ENCODE results near the gene PPIA. TPM values are rescaled to one million over a fixed set of nuclear protein-coding genes. Genes with fewer than 3 reads are reported as not detected.
"Not testable (repeated sequence)": the region's sequence is repeated elsewhere in the genome, so short reads cannot be mapped to it uniquely, and the experiment has no call there.

PPIA gene
- total RNA-seq, 2 experiments from 2014 or later, result 2,032 to 2,102 TPM

DNA sequence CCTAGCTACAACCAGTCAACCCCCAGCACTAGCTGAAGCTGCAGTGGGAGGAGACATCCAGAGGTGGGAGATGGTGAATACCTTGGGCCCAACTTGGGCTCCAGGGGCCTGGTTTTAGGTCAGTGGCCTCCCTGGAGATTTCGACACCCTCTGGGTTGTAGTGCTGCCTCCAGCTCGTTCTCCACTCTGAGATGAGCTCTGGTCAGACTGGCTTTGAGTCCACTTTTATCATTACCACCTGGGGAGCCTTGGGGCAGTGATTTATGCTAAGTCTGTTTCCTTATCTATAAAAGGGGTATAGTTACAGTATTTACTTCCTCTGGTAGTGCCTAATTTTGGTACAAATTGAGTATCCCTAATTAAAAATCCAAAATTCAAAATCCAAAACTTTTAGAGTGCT is 22.8 kb downstream of the PPIA start:
- ChIA-PET POLR2A (no interaction called here), CTCF (interaction anchor here (0.8 to 2.1 kb wide), 2 partner anchors 38 to 254 kb away, joined by 4 read pairs; no protein-coding TSS in a partner anchor)

GRCh38 chr7:44823255-44823781 is 26.8 kb downstream of the PPIA start:
- ChIA-PET CTCF (no interaction called here), POLR2A (interaction anchor here (2.1 to 5.6 kb wide), 2 partner anchors 24 to 26 kb away, joined by 8 to 40 read pairs; partner anchors contain the start of genes H2AZ2 and PPIA)
- no peak overlapping the region for H3K4me3 Mint-ChIP-seq
- DNase-seq, result no peak
- H3K27ac Mint-ChIP-seq, result no peak overlapping the region
- no peaks in the 10 kb centered on the region for H3K27me3 Mint-ChIP-seq
- no peaks in the 10 kb centered on the region for H3K9me3 Mint-ChIP-seq
- peaks cover 26% of the 10 kb centered on the region for H3K36me3 Mint-ChIP-seq (ENCODE audit: low read depth)
- peaks cover 16% of the 10 kb centered on the region for H3K4me1 Mint-ChIP-seq

More for the DNA sequence above, 22.8 kb downstream of the PPIA start:
- DNase-seq, result no peak
- Mint-ChIP-seq H3K4me3 (no peak overlapping the region), H3K36me3 (ENCODE audit: low read depth) (peaks cover under 1% of the 10 kb centered on the region), H3K27me3 (no peaks in the 10 kb centered on the region), H3K4me1 (peaks cover 8% of the 10 kb centered on the region), H3K9me3 (no peaks in the 10 kb centered on the region), H3K27ac (no peak overlapping the region)

GRCh38 chr7:44824894-44825526 is 28.5 kb downstream of the PPIA start:
- Mint-ChIP-seq H3K4me3 (no peak overlapping the region), H3K36me3 (ENCODE audit: low read depth) (peaks cover 42% of the 10 kb centered on the region), H3K9me3 (no peaks in the 10 kb centered on the region), H3K27me3 (no peaks in the 10 kb centered on the region), H3K27ac (peak overlapping the region; percentile 9), H3K4me1 (peaks cover 16% of the 10 kb centered on the region)
- CTCF ChIA-PET, result interaction anchor here (0.6 kb wide), 1 partner anchor 11 kb away, joined by 3 read pairs; no protein-coding TSS in a partner anchor
- no peak for DNase-seq
- POLR2A ChIA-PET, result interaction anchor here (0.6 to 5.6 kb wide), 4 partner anchors 22 to 186 kb away, joined by 3 to 40 read pairs (median 6); partner anchors contain the start of genes H2AZ2 and PPIA

DNA sequence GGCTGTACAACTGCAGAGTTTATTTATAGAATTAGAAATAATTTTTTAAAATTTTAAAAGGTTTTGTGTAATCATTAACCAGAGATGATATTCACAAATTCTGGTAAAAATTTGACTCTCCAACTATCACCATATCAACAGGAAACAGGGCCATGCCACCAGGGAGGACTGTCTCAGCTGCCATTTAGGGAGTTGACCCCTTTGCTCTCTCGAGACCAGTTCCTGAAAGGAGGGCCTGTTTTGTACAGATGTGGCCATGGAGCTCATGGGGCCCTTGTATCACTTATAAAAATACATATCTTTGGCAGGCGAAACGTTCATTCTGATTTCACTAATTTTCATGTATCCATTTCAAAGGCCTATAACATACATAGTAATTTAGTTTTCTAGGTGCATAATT is 31.1 kb downstream of the PPIA start:
- no peak overlapping the region for H3K27ac Mint-ChIP-seq
- H3K27me3 Mint-ChIP-seq, result no peaks in the 10 kb centered on the region
- peaks cover 64% of the 10 kb centered on the region for H3K36me3 Mint-ChIP-seq (ENCODE audit: low read depth)
- no peak for DNase-seq
- ChIA-PET CTCF (interaction anchor here (1.0 kb wide), 1 partner anchor 29 kb away, joined by 3 read pairs; no protein-coding TSS in a partner anchor), POLR2A (interaction anchor here (1.4 to 5.6 kb wide), 2 partner anchors 20 to 29 kb away, joined by 4 to 40 read pairs; partner anchors contain the start of gene H2AZ2)
- no peaks in the 10 kb centered on the region for H3K9me3 Mint-ChIP-seq
- H3K4me1 Mint-ChIP-seq, result peaks cover 16% of the 10 kb centered on the region
- no peak overlapping the region for H3K4me3 Mint-ChIP-seq

DNA sequence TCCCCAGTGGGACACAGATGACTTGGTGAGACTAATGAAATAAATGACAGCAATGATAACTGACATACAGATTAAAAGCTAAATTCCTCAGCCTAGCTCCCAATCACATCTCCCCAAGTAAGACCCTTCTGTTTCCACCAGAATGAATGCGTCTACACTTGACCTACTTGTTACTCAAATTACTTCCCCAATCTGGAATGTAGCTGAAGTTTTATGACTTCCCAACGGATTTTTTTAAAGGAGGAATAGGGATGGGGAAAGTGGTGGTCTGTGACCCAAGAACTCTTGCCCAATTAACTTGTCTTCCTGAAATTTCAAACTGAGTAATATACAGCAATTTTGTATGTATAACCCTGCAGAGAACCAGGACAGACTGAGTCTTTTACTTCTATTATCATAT is 42.3 kb downstream of the PPIA start:
- no peak for DNase-seq
- ChIA-PET CTCF (no interaction called here), POLR2A (interaction anchor here (0.8 to 1.7 kb wide), 2 partner anchors 9 to 18 kb away, joined by 3 to 9 read pairs; partner anchors contain the start of gene H2AZ2)
- Mint-ChIP-seq H3K27ac (no peak overlapping the region), H3K27me3 (no peaks in the 10 kb centered on the region), H3K36me3 (ENCODE audit: low read depth) (peaks cover 63% of the 10 kb centered on the region), H3K4me1 (peaks cover 14% of the 10 kb centered on the region), H3K4me3 (no peak overlapping the region), H3K9me3 (no peaks in the 10 kb centered on the region)

DNA sequence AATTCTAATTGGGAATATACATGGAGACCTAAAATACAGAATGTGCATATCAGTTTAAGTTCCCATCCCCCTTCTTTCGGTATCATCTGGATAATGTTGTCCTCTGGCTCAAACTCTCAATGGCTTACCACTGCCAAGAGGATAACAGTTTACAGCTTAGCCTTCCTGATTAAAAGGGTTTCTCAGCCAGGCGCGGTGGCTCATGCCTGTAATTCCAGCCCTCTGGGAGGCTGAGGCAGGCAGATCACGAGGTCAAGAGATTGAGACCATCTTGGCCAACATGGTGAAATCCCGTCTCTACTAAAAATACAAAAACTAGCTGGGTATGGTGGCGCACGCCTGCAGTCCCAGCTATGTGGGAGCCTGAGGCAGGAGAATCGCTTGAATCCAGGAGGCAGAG is 46.2 kb downstream of the PPIA start:
- H3K4me1 Mint-ChIP-seq, result peaks cover 36% of the 10 kb centered on the region
- H3K27ac Mint-ChIP-seq, result not testable (repeated sequence)

GRCh38 chr7:44843440-44843839 is 47.0 kb downstream of the PPIA start:
- ChIA-PET POLR2A (interaction anchor here (0.9 to 1.8 kb wide), 4 partner anchors 42 to 134 kb away, joined by 3 to 16 read pairs (median 4); partner anchors contain the start of gene PURB), CTCF (interaction anchor here (0.8 to 3.7 kb wide), 4 partner anchors 12 to 77 kb away, joined by 3 to 23 read pairs (median 4); no protein-coding TSS in a partner anchor)
- not testable (repeated sequence) for DNase-seq, H3K9me3 Mint-ChIP-seq, H3K27me3 Mint-ChIP-seq, H3K27ac Mint-ChIP-seq, H3K4me3 Mint-ChIP-seq
- Mint-ChIP-seq H3K36me3 (ENCODE audit: low read depth) (peaks cover 49% of the 10 kb centered on the region), H3K4me1 (peaks cover 36% of the 10 kb centered on the region)

More for the DNA sequence above, 46.2 kb downstream of the PPIA start:
- CTCF ChIA-PET, result interaction anchor here (0.7 kb wide), 1 partner anchor 223 kb away, joined by 5 read pairs; no protein-coding TSS in a partner anchor
- POLR2A ChIA-PET, result interaction anchor here (0.9 kb wide), 1 partner anchor 135 kb away, joined by 3 read pairs; no protein-coding TSS in a partner anchor
- H3K9me3 Mint-ChIP-seq, H3K27me3 Mint-ChIP-seq, DNase-seq, H3K4me3 Mint-ChIP-seq: not testable (repeated sequence)
- peaks cover 51% of the 10 kb centered on the region for H3K36me3 Mint-ChIP-seq (ENCODE audit: low read depth)

DNA sequence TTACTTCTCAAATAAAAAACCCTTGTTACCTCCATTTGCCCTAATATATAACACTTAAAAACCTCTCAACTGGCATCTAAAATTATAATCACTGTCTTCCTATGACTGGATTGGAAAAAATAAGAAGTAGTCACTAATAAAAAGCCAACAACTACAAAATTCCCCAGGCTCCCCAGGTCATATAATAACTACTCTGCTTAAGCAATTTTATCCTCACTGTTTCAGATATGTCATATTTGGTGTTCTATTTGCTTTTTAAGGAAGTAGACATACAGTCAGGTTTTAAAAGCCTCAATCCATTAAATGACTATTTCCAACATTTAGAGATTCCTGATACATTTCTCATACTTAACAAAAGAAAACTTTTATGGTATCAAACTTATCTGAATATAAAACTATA is 49.0 kb downstream of the PPIA start:
- H3K4me3 Mint-ChIP-seq, result peak overlapping the region; percentile 96
- no peaks in the 10 kb centered on the region for H3K9me3 Mint-ChIP-seq
- POLR2A ChIA-PET, result interaction anchor here (0.7 to 7.0 kb wide), 15 partner anchors 10 to 351 kb away, joined by 3 to 144 read pairs (median 31); partner anchors contain the start of genes DDX56, OGDH, PPIA and PURB
- CTCF ChIA-PET, result interaction anchor here (1.0 to 15.8 kb wide), 5 partner anchors 12 to 263 kb away, joined by 4 to 160 read pairs (median 22); partner anchors contain the start of genes PURB and TMED4
- H3K4me1 Mint-ChIP-seq, result peaks cover 48% of the 10 kb centered on the region
- H3K36me3 Mint-ChIP-seq (ENCODE audit: low read depth), result peaks cover 43% of the 10 kb centered on the region
- no peaks in the 10 kb centered on the region for H3K27me3 Mint-ChIP-seq
- DNase-seq, result no peak
- H3K27ac Mint-ChIP-seq, result no peak overlapping the region

DNA sequence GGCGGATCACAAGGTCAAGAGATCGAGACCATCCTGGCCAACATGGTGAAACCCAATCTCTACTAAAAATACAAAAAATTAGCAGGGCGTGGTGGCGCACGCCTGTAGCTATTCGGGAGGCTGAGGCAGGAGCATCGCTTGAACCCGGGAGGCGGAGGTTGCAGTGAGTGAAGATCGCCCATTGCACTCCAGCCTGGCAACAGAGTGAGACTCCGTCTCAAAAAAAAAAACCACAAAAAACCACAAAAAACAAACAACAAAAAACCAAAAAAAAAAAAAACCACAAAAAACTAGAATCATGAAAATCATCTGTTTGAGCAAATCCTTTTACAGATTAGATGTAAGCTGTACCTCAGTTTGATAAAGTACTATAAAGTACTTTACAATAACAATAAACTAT is 49.9 kb downstream of the PPIA start:
- ChIA-PET CTCF (interaction anchor here (0.7 to 15.8 kb wide), 16 partner anchors 11 to 355 kb away, joined by 3 to 160 read pairs (median 6); partner anchors contain the start of genes OGDH, PURB and TMED4), POLR2A (interaction anchor here (0.6 to 7.0 kb wide), 31 partner anchors 9 to 765 kb away, joined by 3 to 144 read pairs (median 8); partner anchors contain the start of genes CCM2, DDX56, NUDCD3 and OGDH)
- Mint-ChIP-seq H3K4me1 (peaks cover 49% of the 10 kb centered on the region), H3K4me3 (peak overlapping the region; percentile 96), H3K27ac (peak overlapping the region; percentile 99), H3K36me3 (ENCODE audit: low read depth) (peaks cover 34% of the 10 kb centered on the region)
- H3K9me3 Mint-ChIP-seq, H3K27me3 Mint-ChIP-seq: not testable (repeated sequence)
- DNase-seq, result peak; percentile 31

DNA sequence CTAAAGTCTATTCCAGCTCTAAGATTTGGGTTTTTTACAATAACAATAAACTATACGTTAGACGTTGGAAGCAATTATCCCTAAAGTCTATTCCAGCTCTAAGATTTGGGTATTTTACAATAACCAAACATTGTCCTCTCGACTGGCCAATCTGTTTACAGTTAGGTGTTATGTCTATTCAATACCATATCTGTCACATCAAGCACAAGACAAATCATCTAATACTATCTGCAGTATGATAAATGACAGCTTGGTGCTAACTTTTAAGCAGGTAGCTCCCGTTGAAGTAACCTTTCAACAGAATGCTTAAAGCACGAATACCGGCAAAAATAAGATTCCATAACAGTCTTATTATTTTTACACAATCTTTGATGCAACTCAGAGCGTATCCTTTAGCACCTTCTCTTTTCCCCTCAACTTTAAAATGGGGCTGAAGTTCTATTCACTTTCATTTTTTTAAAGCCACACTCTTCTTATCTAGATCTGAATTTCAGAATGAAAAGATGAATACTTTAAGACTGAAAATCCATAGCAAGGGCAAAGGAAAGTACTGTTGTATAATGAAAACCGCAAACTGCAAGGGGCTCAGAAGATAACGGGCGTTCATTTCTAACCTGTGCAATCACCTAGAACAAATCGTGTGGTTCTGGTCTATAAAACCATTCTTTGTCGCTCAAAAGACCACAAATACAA is 50.5 kb downstream of the PPIA start:
- POLR2A ChIA-PET, result interaction anchor here (0.6 to 7.0 kb wide), 60 partner anchors 8 to 766 kb away, joined by 3 to 144 read pairs (median 6); partner anchors contain the start of genes CCM2, DDX56, MYO1G and NUDCD3
- CTCF ChIA-PET, result interaction anchor here (0.8 to 15.8 kb wide), 19 partner anchors 10 to 370 kb away, joined by 3 to 160 read pairs (median 5); partner anchors contain the start of genes OGDH, PURB and TMED4
- H3K27me3 Mint-ChIP-seq, result no peaks in the 10 kb centered on the region
- peak overlapping the region; percentile 99 for H3K27ac Mint-ChIP-seq
- H3K9me3 Mint-ChIP-seq, result no peaks in the 10 kb centered on the region
- peaks cover 46% of the 10 kb centered on the region for H3K4me1 Mint-ChIP-seq
- no peak for DNase-seq
- H3K4me3 Mint-ChIP-seq, result peak overlapping the region; percentile 96
- H3K36me3 Mint-ChIP-seq (ENCODE audit: low read depth), result peaks cover 28% of the 10 kb centered on the region

DNA sequence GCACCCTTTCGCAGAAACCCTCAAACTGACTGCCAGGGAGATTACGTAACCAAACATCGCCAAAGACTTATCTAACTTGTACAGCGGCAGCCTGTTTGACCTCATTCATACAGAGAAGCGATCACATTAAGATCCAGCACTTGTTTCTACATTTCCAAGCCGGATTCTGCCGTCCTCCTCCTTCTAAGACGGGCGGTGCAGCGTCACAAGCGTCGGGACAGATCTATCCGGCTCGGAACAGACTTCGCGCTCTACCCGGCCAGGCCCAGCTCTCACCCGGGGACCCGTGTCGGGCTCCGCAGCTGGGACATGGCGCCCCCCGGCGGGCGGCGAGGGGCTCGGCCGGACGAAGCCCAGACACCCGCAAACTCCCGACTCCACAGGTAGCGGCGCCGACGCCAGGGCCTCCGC is 51.0 kb downstream of the PPIA start:
- H3K27ac Mint-ChIP-seq, result peak overlapping the region; percentile 99
- CTCF ChIA-PET, result interaction anchor here (0.6 to 15.8 kb wide), 16 partner anchors 10 to 370 kb away, joined by 3 to 160 read pairs (median 6); partner anchors contain the start of genes OGDH, PURB and TBRG4
- POLR2A ChIA-PET, result interaction anchor here (0.7 to 7.0 kb wide), 63 partner anchors 8 to 766 kb away, joined by 3 to 144 read pairs (median 6); partner anchors contain the start of genes CCM2, DDX56, MYO1G and NUDCD3
- no peaks in the 10 kb centered on the region for H3K27me3 Mint-ChIP-seq
- peak overlapping the region; percentile 96 for H3K4me3 Mint-ChIP-seq
- DNase-seq, result peak; percentile 89
- H3K36me3 Mint-ChIP-seq (ENCODE audit: low read depth), result peaks cover 23% of the 10 kb centered on the region
- no peaks in the 10 kb centered on the region for H3K9me3 Mint-ChIP-seq
- H3K4me1 Mint-ChIP-seq, result peaks cover 42% of the 10 kb centered on the region
